ELR (cell line): Measurements from ENCODE around the gene SLC7A1.

Source experiments
- DNase-seq: peaks from one replicate; pipeline ENCODE4 v3.0.0-alpha.2; 2015; ENCODE audit warnings: low read depth

SLC7A1 gene

DNA sequence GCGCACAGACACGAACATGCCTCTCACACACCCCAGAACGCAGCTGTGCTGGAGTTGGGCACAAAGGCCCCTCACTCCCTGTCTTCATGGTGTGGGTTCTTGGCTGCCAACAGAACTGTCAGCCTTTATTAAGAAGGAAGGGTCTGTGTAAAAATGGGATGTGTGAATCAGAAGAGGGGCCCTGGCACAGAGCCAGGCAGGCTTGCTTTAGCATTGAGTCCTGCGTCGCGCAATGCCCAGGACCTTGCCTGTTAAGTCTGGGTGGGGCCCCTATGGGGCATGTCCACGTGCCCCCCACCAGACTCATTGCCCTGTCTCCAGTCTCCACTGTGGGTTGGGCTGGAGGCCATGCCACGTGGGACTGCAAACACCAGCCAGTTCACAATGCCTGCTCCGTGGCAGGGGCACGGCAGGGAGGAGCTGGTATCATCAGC, 84.8 kb downstream of the SLC7A1 start:
- no peak for DNase-seq

GRCh38 chr13:29509999-29510589, 85.4 kb downstream of the SLC7A1 start:
- DNase-seq, result peak; percentile 66

DNA sequence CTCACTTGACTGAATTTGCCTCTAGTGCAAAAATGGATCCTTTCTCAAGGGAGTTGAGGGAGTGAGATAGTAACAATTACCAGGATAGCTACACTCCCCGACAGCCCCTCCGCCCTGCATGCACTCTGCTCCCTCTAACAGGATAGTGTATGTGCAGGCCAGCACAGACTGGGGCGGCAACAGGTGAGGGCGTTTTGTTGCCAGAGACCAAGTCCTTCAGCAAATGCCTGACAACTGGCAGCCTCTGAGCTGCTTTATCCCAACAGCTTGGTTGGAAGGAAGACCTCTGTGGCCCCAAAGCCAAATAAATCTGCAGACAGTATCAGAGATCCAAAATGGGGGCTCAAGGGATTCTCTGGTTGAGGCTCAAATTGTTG, 86.6 kb downstream of the SLC7A1 start:
- DNase-seq, result no peak

- peak; percentile 81 for DNase-seq
These were observed 87.2 kb downstream of the SLC7A1 start for GRCh38 chr13:29508130-29508875.

DNA sequence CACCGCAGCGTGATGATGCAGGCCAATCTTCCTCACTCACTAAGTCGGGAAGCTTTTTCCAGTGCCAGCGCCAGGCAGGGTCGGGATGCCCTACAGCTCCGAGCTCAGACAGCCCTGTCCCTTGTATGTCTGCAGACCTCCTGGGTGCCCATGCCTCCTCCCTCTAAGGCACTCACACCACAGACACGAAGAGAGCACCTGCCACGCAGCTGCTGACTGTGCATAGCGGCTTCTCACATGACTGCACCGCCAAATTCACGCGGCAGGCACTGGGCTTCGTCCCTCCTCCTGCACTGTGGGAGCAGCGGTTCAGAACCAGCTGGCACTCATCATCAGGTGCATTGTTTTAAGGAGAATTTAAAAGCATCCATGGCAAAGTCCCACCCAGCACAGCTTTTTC, 88.1 kb downstream of the SLC7A1 start:
- DNase-seq, result no peak

GRCh38 chr13:29505950-29506349, 89.5 kb downstream of the SLC7A1 start:
- no peak for DNase-seq

DNA sequence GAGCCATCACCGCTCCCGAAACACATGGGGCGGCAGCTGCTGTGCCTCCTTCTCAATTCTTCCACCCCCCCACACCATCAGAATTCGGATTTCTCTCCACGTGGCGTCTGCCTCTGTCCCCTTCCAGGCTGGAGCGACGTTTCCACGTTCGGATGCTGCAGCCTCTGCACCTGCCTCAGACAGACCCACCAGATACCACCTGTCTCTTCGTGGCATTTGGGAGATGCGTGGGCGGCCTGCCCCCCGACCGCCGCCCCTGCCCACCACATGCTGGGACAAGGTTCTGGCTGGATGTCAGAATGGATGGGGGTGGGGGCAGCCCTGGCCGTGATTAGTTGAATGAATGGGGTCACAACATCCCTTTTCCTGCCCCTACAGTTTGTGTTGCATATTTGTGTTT, 90.0 kb downstream of the SLC7A1 start:
- DNase-seq, result no peak

DNA sequence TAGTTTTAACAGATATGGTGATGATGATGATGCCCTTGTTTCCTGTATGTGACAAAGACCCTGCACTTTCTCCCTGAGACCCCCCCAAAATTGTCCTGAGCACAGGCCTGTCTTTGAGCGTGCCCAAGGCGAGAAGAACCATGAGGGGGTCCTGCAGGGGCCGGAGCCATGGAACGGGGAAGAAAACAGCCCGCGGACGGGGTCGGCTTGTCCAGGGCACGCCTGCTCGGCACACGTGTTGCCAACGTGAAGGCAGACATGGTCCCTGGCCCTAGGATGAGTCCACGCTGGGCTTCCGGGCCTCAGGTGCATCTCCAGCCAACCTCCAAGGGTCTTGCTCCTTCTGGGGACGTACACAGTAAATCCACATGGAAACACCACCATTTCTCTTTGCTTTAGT, 90.8 kb downstream of the SLC7A1 start:
- DNase-seq, result no peak

DNA sequence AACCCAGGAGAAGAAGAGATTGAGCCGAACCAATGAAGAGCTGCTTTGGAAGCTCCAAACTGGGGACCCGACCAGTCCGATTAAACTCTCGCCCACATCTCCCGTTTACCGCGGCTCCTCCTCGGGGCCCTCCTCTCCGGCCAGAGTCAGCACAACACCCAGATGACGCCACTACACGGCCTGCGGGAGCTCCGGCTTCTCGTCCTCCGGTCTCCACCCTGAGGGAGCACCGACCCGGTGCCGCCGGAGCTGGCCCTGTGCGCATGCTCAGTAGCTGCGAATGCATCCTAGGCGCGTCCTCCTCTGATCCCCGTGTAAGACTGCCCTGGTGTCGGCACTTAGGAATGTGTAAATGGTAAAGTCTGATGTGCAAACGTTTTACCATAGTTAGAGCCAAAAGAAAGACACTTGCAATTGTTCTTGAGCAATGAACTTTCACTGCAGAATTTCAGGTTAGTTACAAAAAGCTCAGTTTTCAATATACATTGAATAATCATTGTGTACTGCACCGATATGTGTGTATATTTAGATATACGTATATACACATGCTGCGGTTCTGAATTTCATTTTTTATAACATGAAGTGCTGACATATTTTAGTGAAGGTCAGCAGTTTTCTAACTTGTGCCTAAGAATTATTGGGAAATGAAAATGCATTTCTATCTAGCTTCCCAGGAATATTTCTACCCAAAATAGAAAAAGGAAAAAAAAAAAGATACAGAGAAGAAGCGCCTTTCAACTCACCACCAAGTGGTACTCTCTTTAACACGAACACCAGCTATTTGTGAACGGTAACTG, 92.2 kb downstream of the SLC7A1 start:
- DNase-seq, result no peak

GRCh38 chr13:29502391-29503008, 93.0 kb downstream of the SLC7A1 start:
- no peak for DNase-seq

DNA sequence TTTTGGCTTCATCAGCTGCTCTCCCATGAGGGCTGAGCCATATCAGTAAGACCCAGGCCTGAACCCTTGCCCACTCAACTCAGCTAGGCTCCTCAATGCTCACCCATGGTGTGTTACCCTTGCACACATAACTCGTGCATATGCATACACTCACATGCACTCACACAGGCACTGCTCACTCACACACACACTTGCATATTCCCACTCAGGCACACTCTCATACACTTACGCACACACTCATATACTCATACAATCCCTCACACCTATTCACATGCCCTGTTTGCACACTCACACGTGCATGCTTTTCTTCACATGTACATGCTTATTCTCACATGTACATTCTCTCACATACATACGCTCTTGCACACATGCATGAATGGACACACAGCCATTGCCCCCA, 93.8 kb downstream of the SLC7A1 start:
- no peak for DNase-seq

GRCh38 chr13:29500386-29500785, 95.1 kb downstream of the SLC7A1 start:
- DNase-seq, result no peak

DNA sequence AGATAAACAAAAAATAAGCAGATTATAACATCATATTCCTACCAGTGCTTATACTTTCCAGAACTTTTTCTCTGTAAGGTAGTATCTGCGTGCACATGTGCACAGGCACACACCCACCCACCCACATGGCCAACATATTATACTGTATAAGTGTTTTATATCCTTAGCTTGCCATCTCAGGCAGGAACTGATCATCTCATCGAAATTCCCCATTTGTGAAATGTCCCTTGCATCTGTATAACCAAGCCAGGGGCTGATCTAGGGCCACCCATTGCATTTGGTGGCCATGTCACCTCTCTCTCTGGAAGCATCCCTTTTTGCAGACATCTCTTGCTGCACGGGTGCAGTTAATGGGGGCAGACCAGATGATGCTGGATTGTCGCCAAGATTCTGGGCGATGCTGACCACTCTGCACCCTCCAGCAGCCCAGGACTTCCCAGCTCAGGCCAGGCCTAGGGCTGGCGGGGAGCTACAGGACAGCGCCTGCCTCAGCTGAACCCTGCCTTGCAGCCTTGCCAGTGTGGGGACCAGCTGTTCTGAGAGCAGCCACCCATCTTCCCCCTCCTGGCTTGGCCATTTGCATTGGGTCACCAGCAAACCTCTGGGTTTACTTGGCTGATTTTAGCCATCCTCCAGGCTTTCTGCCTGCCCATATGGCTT, 95.9 kb downstream of the SLC7A1 start:
- DNase-seq, result no peak

GRCh38 chr13:29498426-29499040, 97.0 kb downstream of the SLC7A1 start:
- DNase-seq, result no peak

DNA sequence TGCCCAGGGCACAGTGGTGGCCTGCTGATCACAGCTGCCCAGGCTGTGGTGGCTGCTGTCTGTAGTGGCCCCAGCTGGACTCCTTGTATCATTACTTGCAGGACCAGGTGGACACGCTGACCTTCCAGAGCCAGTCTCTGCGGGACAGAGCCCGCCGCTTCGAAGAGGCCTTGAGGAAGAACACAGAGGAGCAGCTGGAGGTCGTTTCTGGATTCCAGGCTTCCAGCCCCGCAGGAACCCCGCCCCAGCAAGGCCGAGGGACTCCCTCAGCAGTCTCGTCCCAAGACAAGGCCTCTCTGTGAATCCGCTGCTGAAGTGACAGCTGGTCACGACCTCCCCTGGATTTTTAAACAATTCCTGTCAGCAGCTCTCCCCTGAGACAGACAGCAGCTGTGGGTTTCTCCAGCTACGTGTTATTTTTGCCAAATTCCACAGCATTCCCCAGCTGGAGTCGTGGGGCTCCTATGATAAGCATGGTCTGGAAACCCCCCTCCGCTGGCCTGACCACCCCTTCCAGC, 98.3 kb downstream of the SLC7A1 start:
- no peak for DNase-seq

- no peak for DNase-seq
These were observed 99.2 kb downstream of the SLC7A1 start for GRCh38 chr13:29496241-29496712.

DNA sequence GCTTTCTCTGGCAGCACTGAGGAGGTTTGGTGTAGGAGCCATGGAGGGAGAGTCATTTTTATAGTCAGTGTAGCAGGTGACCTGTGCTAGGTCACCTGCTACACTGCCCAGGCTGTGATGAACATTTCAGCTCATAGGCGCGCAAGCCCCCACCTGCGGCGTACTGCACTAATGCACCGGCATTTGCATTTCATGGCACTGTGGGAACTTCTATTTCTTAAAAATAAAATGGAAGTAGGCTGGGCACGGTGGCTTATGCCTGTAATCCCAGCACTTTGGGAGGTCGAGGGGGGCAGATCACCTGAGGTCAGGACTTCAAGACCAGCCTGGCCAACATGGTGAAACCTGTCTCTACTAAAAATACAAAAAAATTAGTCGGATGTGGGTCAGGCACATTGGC, 101.0 kb downstream of the SLC7A1 start:
- DNase-seq, result no peak

DNA sequence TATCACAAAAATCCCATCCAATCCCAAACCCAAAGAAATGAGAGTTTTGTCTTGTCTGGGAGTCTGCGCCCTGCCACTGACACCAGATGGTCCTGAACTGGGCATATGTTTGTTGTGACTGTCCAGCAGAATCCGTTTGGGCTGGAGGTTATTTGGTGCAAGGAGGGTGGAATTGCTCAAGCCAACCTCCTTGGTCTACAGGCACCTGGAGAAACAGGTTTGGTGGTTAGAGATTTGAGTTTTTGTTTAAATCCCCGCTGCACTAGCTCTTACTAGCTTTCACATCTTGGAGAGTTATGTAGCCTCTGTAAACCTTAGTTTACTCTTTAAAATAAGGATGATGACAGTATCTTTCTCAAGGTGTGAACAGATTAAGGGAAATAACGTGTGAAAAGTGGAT, 101.7 kb downstream of the SLC7A1 start:
- no peak for DNase-seq

- DNase-seq, result no peak
These were observed 104.2 kb downstream of the SLC7A1 start for GRCh38 chr13:29491248-29491647.

GRCh38 chr13:29490561-29490885, 105.0 kb downstream of the SLC7A1 start:
- no peak for DNase-seq
